GM12801 (cell line): ENCODE results near the gene MARCO.

ENCODE experiments used
- TF ChIP-seq, protein P1 (sequence below): IDR thresholded peaks from one replicate; pipeline ENCODE4 v1.5.1; 2011; ENCODE audit warnings: control low read depth; ENCODE audit not compliant: insufficient read length; ENCODE audit errors: extremely low read depth

The MARCO gene

GRCh38 chr2:119029297-119029696 lies 87.3 kb downstream of the MARCO start:
- TF ChIP-seq, protein P1, sequence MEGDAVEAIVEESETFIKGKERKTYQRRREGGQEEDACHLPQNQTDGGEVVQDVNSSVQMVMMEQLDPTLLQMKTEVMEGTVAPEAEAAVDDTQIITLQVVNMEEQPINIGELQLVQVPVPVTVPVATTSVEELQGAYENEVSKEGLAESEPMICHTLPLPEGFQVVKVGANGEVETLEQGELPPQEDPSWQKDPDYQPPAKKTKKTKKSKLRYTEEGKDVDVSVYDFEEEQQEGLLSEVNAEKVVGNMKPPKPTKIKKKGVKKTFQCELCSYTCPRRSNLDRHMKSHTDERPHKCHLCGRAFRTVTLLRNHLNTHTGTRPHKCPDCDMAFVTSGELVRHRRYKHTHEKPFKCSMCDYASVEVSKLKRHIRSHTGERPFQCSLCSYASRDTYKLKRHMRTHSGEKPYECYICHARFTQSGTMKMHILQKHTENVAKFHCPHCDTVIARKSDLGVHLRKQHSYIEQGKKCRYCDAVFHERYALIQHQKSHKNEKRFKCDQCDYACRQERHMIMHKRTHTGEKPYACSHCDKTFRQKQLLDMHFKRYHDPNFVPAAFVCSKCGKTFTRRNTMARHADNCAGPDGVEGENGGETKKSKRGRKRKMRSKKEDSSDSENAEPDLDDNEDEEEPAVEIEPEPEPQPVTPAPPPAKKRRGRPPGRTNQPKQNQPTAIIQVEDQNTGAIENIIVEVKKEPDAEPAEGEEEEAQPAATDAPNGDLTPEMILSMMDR, result no peak

- TF ChIP-seq, protein P1, result no peak
These were observed 98.7 kb downstream of the MARCO start for GRCh38 chr2:119040730-119041129.
